ENCODE data around the gene FKBP1B. TPM values are rescaled to one million over a fixed set of nuclear protein-coding genes. Genes with fewer than 3 reads are reported as not detected.

Gene FKBP1B
- polyA plus RNA-seq, 3 donors, result 5.2 to 10.1 (median 7.2) TPM

DNA sequence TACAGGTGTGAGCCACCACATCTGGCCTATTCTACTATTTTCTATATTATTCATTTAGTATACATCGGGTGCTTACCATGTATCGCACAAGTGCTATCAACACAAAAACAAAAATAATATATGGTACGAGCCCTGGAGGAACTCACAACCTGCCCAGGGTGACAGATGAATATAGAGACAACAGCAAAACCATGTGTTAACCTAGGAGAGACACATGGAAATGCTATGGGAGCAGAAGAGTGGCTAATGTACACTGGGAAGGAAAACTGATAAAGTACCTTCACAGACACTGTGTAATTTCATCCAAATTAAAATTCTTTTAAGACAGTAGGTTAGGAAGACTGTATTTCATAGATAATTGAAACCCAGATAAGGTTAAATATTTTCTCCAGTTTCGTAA, 22.7 kb downstream of the FKBP1B start:
- H3K9ac ChIP-seq (ENCODE audit: insufficient read depth, low read length, poor library complexity, severe bottlenecking), result no peak overlapping the region
- no peak overlapping the region for H2AFZ ChIP-seq (ENCODE audit: insufficient read depth, low read depth, low read length, poor library complexity, severe bottlenecking)
- H3K9me3 ChIP-seq (replicated peaks in 1 of 2; ENCODE audit: control insufficient read depth in 1 of 2, insufficient read depth in 1 of 2, low read length in 2 of 2), result no peaks in the 10 kb centered on the region
- peaks cover 13% of the 10 kb centered on the region for H4K20me1 ChIP-seq (ENCODE audit: insufficient read depth, low read length)
- Mint-ChIP-seq H3K9me3 (no peaks in the 10 kb centered on the region), H3K4me1 (peaks cover 15% of the 10 kb centered on the region), H3K27me3 (ENCODE audit: low read depth in 3 of 3) (peaks cover 0 to 2% (median 0%) of the 10 kb centered on the region in 3 donors), H3K36me3 (peaks cover 43 to 57% of the 10 kb centered on the region in 2 donors), H3K27ac (no peak overlapping the region), H3K4me3 (no peak overlapping the region)
- no peak overlapping the region for H3K4me3 ChIP-seq (replicated peaks in 1 of 3; ENCODE audit: low read depth in 2 of 3, low read length in 3 of 3)
- no CpG with 5 or more reads among the region's 4 CpGs for WGBS (ENCODE audit: insufficient coverage)
- peaks cover 65% of the 10 kb centered on the region for H3K79me2 ChIP-seq (ENCODE audit: insufficient read depth, low read length)
- peaks cover 11 to 22% of the 10 kb centered on the region in 2 donors for H3K4me1 ChIP-seq (ENCODE audit: control insufficient read depth in 1 of 2, insufficient read depth in 2 of 2, low read length in 2 of 2)
- intact Hi-C loops (cut with micrococcal nuclease), result no loop called here
- H3K36me3 ChIP-seq (replicated peaks in 1 of 2; ENCODE audit: control insufficient read depth in 1 of 2, insufficient read depth in 2 of 2, low read length in 2 of 2), result peaks cover 45 to 69% of the 10 kb centered on the region in 2 donors
- H3K27ac ChIP-seq (ENCODE audit: low read depth in 1 of 2, low read length in 2 of 2), result peak overlapping the region in 1 of 2 donors; percentile 6
- no peak for DNase-seq
- TF ChIP-seq, protein P1, sequence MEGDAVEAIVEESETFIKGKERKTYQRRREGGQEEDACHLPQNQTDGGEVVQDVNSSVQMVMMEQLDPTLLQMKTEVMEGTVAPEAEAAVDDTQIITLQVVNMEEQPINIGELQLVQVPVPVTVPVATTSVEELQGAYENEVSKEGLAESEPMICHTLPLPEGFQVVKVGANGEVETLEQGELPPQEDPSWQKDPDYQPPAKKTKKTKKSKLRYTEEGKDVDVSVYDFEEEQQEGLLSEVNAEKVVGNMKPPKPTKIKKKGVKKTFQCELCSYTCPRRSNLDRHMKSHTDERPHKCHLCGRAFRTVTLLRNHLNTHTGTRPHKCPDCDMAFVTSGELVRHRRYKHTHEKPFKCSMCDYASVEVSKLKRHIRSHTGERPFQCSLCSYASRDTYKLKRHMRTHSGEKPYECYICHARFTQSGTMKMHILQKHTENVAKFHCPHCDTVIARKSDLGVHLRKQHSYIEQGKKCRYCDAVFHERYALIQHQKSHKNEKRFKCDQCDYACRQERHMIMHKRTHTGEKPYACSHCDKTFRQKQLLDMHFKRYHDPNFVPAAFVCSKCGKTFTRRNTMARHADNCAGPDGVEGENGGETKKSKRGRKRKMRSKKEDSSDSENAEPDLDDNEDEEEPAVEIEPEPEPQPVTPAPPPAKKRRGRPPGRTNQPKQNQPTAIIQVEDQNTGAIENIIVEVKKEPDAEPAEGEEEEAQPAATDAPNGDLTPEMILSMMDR (IDR thresholded peaks at IDR 0.05), result no peak
- no peaks in the 10 kb centered on the region for H3K27me3 ChIP-seq (ENCODE audit: control insufficient read depth in 2 of 2, insufficient read depth in 2 of 2, low read length in 2 of 2)
- H3K4me2 ChIP-seq (replicated peaks; ENCODE audit: extremely low read depth, low read length, poor library complexity, severe bottlenecking), result no peak overlapping the region

DNA sequence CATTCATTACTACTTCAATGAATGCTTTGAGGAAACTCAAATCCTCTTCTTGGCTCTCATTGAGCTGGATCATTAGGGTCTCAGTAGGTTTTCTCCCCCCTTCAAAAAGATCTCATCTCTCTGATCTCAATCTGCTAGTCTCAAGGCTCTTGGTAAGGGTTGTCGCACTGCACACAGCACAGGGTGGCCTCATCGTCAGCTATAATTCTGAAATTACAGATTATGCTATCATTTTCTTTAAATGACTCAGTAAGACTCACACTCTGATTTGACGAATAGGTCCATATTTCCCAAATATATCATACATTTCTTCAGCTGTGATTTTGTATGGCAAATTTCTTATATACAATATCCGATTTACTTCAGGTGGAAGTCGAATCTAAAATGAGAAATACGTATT, 24.3 kb downstream of the FKBP1B start:
- Mint-ChIP-seq H3K27ac (no peak overlapping the region), H3K4me3 (no peak overlapping the region)
- intact Hi-C loops (cut with micrococcal nuclease), result no loop called here

More for the DNA sequence above, 24.3 kb downstream of the FKBP1B start:
- Mint-ChIP-seq H3K4me1 (peaks cover 24% of the 10 kb centered on the region), H3K36me3 (peaks cover 29 to 41% of the 10 kb centered on the region in 2 donors), H3K9me3 (no peaks in the 10 kb centered on the region), H3K27me3 (ENCODE audit: low read depth in 3 of 3) (peaks cover 0 to 2% (median 0%) of the 10 kb centered on the region in 3 donors)
- no CpG with 5 or more reads among the region's 6 CpGs for WGBS (ENCODE audit: insufficient coverage)
- DNase-seq, result no peak
- Histone ChIP-seq H3K4me1 (ENCODE audit: control insufficient read depth in 1 of 2, insufficient read depth in 2 of 2, low read length in 2 of 2) (peaks cover 19 to 31% of the 10 kb centered on the region in 2 donors), H3K4me3 (replicated peaks in 1 of 3; ENCODE audit: low read depth in 2 of 3, low read length in 3 of 3) (no peak overlapping the region), H3K9me3 (replicated peaks in 1 of 2; ENCODE audit: control insufficient read depth in 1 of 2, insufficient read depth in 1 of 2, low read length in 2 of 2) (no peaks in the 10 kb centered on the region), H3K27me3 (ENCODE audit: control insufficient read depth in 2 of 2, insufficient read depth in 2 of 2, low read length in 2 of 2) (no peaks in the 10 kb centered on the region), H3K79me2 (ENCODE audit: insufficient read depth, low read length) (peaks cover 81% of the 10 kb centered on the region), H3K9ac (ENCODE audit: insufficient read depth, low read length, poor library complexity, severe bottlenecking) (no peak overlapping the region), H3K27ac (ENCODE audit: low read depth in 1 of 2, low read length in 2 of 2) (no peak overlapping the region), H4K20me1 (ENCODE audit: insufficient read depth, low read length) (peaks cover 13% of the 10 kb centered on the region), H3K4me2 (replicated peaks; ENCODE audit: extremely low read depth, low read length, poor library complexity, severe bottlenecking) (no peak overlapping the region), H3K36me3 (replicated peaks in 1 of 2; ENCODE audit: control insufficient read depth in 1 of 2, insufficient read depth in 2 of 2, low read length in 2 of 2) (peaks cover 33 to 54% of the 10 kb centered on the region in 2 donors), H2AFZ (ENCODE audit: insufficient read depth, low read depth, low read length, poor library complexity, severe bottlenecking) (no peak overlapping the region)
- TF ChIP-seq, protein P1 (IDR thresholded peaks at IDR 0.05), result no peak

Data from CD14-positive monocyte (primary cell).